Measurements from ENCODE around the gene TMX3. TPM values are rescaled to one million over a fixed set of nuclear protein-coding genes. Genes with fewer than 3 reads are reported as not detected.

TMX3 gene
- total and polyA plus RNA-seq, 2 donors (not counting 1 experiment from before 2014, with no cell fraction given) = 19.0 to 73.5 TPM

DNA sequence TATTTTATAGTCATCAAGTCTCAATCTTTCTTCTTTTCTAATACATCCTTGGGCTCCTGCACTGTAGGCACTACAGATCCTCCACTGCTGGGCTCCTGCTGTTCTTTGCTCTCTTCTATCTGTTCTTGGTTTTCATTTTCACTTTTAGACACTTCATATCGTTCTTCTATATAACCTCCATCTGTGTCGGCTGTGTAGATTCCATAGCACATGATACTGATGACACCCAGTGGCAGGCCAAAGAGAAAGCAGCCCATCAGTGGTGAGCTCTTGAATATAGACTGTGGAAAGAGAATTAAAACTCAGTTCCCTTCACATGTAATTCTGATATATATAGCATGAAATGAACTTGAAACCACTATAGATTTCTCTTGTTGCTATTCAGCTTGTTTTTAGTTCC is 38.0 kb downstream of the TMX3 start:
- no peaks in the 10 kb centered on the region for H3K9me3 Mint-ChIP-seq (ENCODE audit: insufficient read depth)
- H3K4me1 ChIP-seq (ENCODE audit: control insufficient read depth in 2 of 2, insufficient read depth in 2 of 2, low read length in 2 of 2) = no peaks in the 10 kb centered on the region
- no peaks in the 10 kb centered on the region for H3K27me3 ChIP-seq (replicated peaks in 1 of 4; ENCODE audit: control extremely low read depth in 1 of 4, control insufficient read depth in 3 of 4, insufficient read depth in 4 of 4, low read length in 3 of 4)
- H3K36me3 ChIP-seq (replicated peaks in 1 of 2; ENCODE audit: control extremely low read depth in 1 of 2, control insufficient read depth in 1 of 2, extremely low read depth in 1 of 2, insufficient read depth in 2 of 2, low read length in 1 of 2) = peaks cover 18 to 46% of the 10 kb centered on the region in 2 experiments
- H3K27ac ChIP-seq (ENCODE audit: low read length in 2 of 2) = no peak overlapping the region
- DNase-seq = no peak
- no peaks in the 10 kb centered on the region for H3K9me3 ChIP-seq (ENCODE audit: control extremely low read depth in 1 of 3, control insufficient read depth in 2 of 3, insufficient read depth in 1 of 3, low read length in 2 of 3)
- no peak for TF ChIP-seq EZH2 (IDR thresholded peaks at IDR 0.05; ENCODE audit: borderline replicate concordance, insufficient read depth, low read depth, low read length, poor library complexity, severe bottlenecking)
- TF ChIP-seq, protein P1, sequence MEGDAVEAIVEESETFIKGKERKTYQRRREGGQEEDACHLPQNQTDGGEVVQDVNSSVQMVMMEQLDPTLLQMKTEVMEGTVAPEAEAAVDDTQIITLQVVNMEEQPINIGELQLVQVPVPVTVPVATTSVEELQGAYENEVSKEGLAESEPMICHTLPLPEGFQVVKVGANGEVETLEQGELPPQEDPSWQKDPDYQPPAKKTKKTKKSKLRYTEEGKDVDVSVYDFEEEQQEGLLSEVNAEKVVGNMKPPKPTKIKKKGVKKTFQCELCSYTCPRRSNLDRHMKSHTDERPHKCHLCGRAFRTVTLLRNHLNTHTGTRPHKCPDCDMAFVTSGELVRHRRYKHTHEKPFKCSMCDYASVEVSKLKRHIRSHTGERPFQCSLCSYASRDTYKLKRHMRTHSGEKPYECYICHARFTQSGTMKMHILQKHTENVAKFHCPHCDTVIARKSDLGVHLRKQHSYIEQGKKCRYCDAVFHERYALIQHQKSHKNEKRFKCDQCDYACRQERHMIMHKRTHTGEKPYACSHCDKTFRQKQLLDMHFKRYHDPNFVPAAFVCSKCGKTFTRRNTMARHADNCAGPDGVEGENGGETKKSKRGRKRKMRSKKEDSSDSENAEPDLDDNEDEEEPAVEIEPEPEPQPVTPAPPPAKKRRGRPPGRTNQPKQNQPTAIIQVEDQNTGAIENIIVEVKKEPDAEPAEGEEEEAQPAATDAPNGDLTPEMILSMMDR (IDR thresholded peaks at IDR 0.05) = no peak
- ChIA-PET CTCF (interaction anchor here (1.7 kb wide), 1 partner anchor 17 kb away, joined by 7 read pairs; no protein-coding TSS in a partner anchor), POLR2A (no interaction called here)
- no peaks in the 10 kb centered on the region for H3K79me2 ChIP-seq (ENCODE audit: control insufficient read depth, insufficient read depth, low read length)
- no peaks in the 10 kb centered on the region for H3K4me1 Mint-ChIP-seq
- ATAC-seq (ENCODE audit: low read depth) = no peak
- no peaks in the 10 kb centered on the region for H4K20me1 ChIP-seq (ENCODE audit: control insufficient read depth, insufficient read depth, low read length, poor library complexity, severe bottlenecking)
- WGBS (ENCODE audit: insufficient coverage) = no CpG with 5 or more reads among the region's 2 CpGs
- intact Hi-C loops (cut with micrococcal nuclease) = no loop called here
- H3K9ac ChIP-seq (ENCODE audit: low read length) = no peak overlapping the region
- H3K4me3 ChIP-seq (ENCODE audit: control extremely low read depth in 1 of 5, extremely low read depth in 1 of 5, insufficient read depth in 1 of 5, low read depth in 2 of 5, low read length in 4 of 5) = no peak overlapping the region
- no peak overlapping the region for H2AFZ ChIP-seq (ENCODE audit: insufficient read depth, low read depth, low read length, poor library complexity, severe bottlenecking)
- no peaks in the 10 kb centered on the region for H3K27me3 Mint-ChIP-seq
- H3K27ac Mint-ChIP-seq = no peak overlapping the region
- no peak overlapping the region for H3K4me2 ChIP-seq (replicated peaks; ENCODE audit: low read depth, low read length, poor library complexity, severe bottlenecking)
- no peak overlapping the region for H3K4me3 Mint-ChIP-seq

DNA sequence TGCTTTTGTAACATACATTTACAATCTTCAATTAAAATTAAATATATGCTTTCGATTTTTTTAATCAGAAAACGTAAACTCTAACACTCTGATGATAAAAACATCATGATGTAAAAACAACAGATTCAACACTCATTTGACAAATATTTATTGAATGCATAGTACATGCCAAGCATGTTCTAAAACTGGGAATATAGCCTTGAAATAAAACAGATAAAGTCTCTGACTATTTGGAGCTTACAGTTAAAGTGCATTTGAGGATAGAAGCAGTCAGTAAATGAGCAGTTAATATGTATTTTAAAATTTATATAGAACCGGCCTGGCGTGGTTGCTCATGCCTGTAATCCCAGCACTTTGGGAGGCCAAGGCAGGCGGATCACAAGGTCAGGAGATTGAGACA is 47.8 kb downstream of the TMX3 start:
- intact Hi-C loops (cut with micrococcal nuclease) = no loop called here
- Histone ChIP-seq H3K4me2 (replicated peaks; ENCODE audit: low read depth, low read length, poor library complexity, severe bottlenecking) (no peak overlapping the region), H4K20me1 (ENCODE audit: control insufficient read depth, insufficient read depth, low read length, poor library complexity, severe bottlenecking) (no peaks in the 10 kb centered on the region), H3K9me3 (ENCODE audit: control extremely low read depth in 1 of 3, control insufficient read depth in 2 of 3, insufficient read depth in 1 of 3, low read length in 2 of 3) (no peaks in the 10 kb centered on the region), H3K36me3 (replicated peaks in 1 of 2; ENCODE audit: control extremely low read depth in 1 of 2, control insufficient read depth in 1 of 2, extremely low read depth in 1 of 2, insufficient read depth in 2 of 2, low read length in 1 of 2) (no peaks in the 10 kb centered on the region), H3K4me3 (ENCODE audit: control extremely low read depth in 1 of 5, extremely low read depth in 1 of 5, insufficient read depth in 1 of 5, low read depth in 2 of 5, low read length in 4 of 5) (no peak overlapping the region), H3K4me1 (ENCODE audit: control insufficient read depth in 2 of 2, insufficient read depth in 2 of 2, low read length in 2 of 2) (peaks cover 3 to 5% of the 10 kb centered on the region in 2 donors), H3K27me3 (replicated peaks in 1 of 4; ENCODE audit: control extremely low read depth in 1 of 4, control insufficient read depth in 3 of 4, insufficient read depth in 4 of 4, low read length in 3 of 4) (no peaks in the 10 kb centered on the region), H3K27ac (ENCODE audit: low read length in 2 of 2) (no peak overlapping the region), H3K9ac (ENCODE audit: low read length) (no peak overlapping the region), H3K79me2 (ENCODE audit: control insufficient read depth, insufficient read depth, low read length) (no peaks in the 10 kb centered on the region), H2AFZ (ENCODE audit: insufficient read depth, low read depth, low read length, poor library complexity, severe bottlenecking) (no peak overlapping the region)
- WGBS (ENCODE audit: insufficient coverage) = no CpG with 5 or more reads among the region's 5 CpGs
- no peak for TF ChIP-seq EZH2 (IDR thresholded peaks at IDR 0.05; ENCODE audit: borderline replicate concordance, insufficient read depth, low read depth, low read length, poor library complexity, severe bottlenecking)
- TF ChIP-seq, protein P1 (IDR thresholded peaks at IDR 0.05) = no peak
- Mint-ChIP-seq H3K4me3 (no peak overlapping the region), H3K4me1 (peaks cover 5% of the 10 kb centered on the region), H3K27ac (no peak overlapping the region), H3K27me3 (no peaks in the 10 kb centered on the region), H3K9me3 (ENCODE audit: insufficient read depth) (no peaks in the 10 kb centered on the region)
- POLR2A ChIA-PET = no interaction called here
- DNase-seq (no peak), ATAC-seq (ENCODE audit: low read depth) (no peak)
- CTCF ChIA-PET = no interaction called here

Data from B cell (primary cell).